Measurements from ENCODE around the gene LENEP.

DNA sequence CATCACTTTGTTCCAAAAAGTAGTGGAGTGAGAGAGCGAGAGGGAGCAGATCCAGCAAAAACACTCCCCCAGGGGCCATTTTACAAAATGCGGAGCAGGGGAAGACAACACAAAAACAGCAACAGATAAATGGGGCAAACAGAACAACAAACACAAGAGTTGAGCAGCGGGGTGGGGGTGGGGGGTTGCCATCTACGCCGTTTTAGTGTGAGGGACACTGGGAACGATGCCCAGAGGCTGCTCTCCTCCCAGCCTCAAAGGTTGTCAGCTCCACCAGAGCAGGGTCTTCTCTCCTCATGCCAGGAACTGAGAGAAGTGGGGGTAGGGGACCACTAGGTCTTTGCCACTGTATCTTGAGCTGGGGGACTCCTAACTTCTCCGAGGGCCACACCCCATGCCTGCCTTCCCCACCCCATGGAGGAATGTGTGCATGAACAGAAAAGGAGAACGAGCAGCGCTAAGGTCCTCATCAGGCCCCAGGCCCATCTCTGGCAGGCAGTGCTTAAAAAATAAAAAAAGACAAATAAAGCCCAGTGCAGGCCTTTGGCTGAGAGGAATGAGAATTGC lies 36.2 kb upstream of the LENEP start:
- TF ChIP-seq CTCF (conservative IDR thresholded peaks at IDR 0.05 in 1 of 2, IDR thresholded peaks at IDR 0.05 in 1 of 2; ENCODE audit: extremely low read depth in 1 of 2, insufficient read depth in 1 of 2, low read depth in 1 of 2, low read length in 2 of 2) (no peak), EZH2 (IDR thresholded peaks at IDR 0.05; ENCODE audit: borderline replicate concordance, low read length) (no peak)
